Measurements from ENCODE around the gene ZNF784. TPM values are rescaled to one million over a fixed set of nuclear protein-coding genes. Genes with fewer than 3 reads are reported as not detected.

ZNF784 gene
- total and polyA plus RNA-seq, 2 of the 8 experiments (the other 6 are each of a cell fraction or from before 2014, with no cell fraction given), result 6.5 to 8.0 TPM

- TF ChIP-seq HDAC6 (IDR thresholded peaks at IDR 0.05; ENCODE audit: low read depth, low read length), result no peak
- TF ChIP-seq POLR2A (IDR thresholded peaks at IDR 0.05; ENCODE audit: control extremely low read depth in 1 of 2, low read depth in 2 of 2, low read length in 2 of 2), result no peak
- TF ChIP-seq KDM1A (IDR thresholded peaks at IDR 0.05; ENCODE audit: borderline replicate concordance, low read length), result no peak
- no peak for TF ChIP-seq NRF1 (IDR thresholded peaks at IDR 0.05; ENCODE audit: low read depth, low read length)
- TF ChIP-seq SUZ12 (IDR thresholded peaks at IDR 0.05; ENCODE audit: low read length), result no peak
These were observed 12.4 kb upstream of the ZNF784 start (continued) for GRCh38 chr19:55636723-55637122.
